Ovary (tissue), 9 donors: ENCODE measurements around the gene TTC33. TPM values are rescaled to one million over a fixed set of nuclear protein-coding genes. Genes with fewer than 3 reads are reported as not detected.

ENCODE experiments used
- DNase-seq, 5 donors: peaks; one replicate each; pipeline ENCODE4 v3.0.0-alpha.2; 2019 to 2020
- H3K27ac ChIP-seq, 2 donors: fragments of 200-600 bp; one replicate each; pipeline versions ENCODE4 v1.5.1 to v1.8.0; 2019 to 2022
- H3K27me3 ChIP-seq: fragments of 200-600 bp; one replicate; pipeline ENCODE4 v1.8.0; 2022
- H3K36me3 ChIP-seq: fragments of 200-600 bp; sonication (generic); one replicate; pipeline ENCODE4 v1.5.1; 2019
- H3K4me1 ChIP-seq: one replicate; pipeline ENCODE4 v1.8.1; 2013; ENCODE audit warnings: mild to moderate bottlenecking, moderate library complexity; ENCODE audit not compliant: insufficient read depth
- H3K4me3 ChIP-seq: fragments of 200-600 bp; sonication (generic); one replicate; pipeline ENCODE4 v1.5.1; 2017
- H3K9me3 ChIP-seq, 2 donors: fragments of 200-600 bp in 1 of 2; sonication (generic) in 1 of 2; one replicate each; pipeline versions ENCODE4 v1.5.1 to v1.8.1; 2013 to 2019; ENCODE audit warnings: mild to moderate bottlenecking in 1 of 2, moderate library complexity in 1 of 2
- CTCF ChIP-seq, 3 donors: fragments of 450-650 bp in 2 of 3; fragments of 200-600 bp in 1 of 3; IDR thresholded peaks; one replicate each; pipeline versions ENCODE4 v1.5.1 to v1.8.0; 2016 to 2022; ENCODE audit warnings: antibody characterized with exemption in 3 of 3, mild to moderate bottlenecking in 1 of 3
- EP300 ChIP-seq: sonication (generic); formaldehyde crosslinking; IDR thresholded peaks from one replicate; pipeline ENCODE4 v1.6.1; 2017; ENCODE audit warnings: antibody characterized with exemption
- POLR2A ChIP-seq: fragments of 450-650 bp; IDR thresholded peaks from one replicate; pipeline ENCODE4 v1.6.1; 2017; ENCODE audit warnings: antibody characterized with exemption, mild to moderate bottlenecking, moderate library complexity
- WGBS, 3 donors: extraction: QIAGEN DNeasy Blood & Tissue Kit in 1 of 3; methylation state at CpG; one replicate each; pipeline versions ENCODE4 v1.1.5 to v1.1.7; 2013 to 2017; 5-methylcytosine and 5-hydroxymethylcytosine counted together
- intact Hi-C, 4 donors: fragments of 100-400 bp; cut with DNase I; formaldehyde crosslinking; loops; one replicate each; pipeline versions ENCODE4 v1.11.0 to v1.15.1; 2022 to 2023
- polyA plus RNA-seq, 2 donors: library from polyadenylated mRNA; stranded (reverse); fragments of 200-250 nt in 1 of 2; fragments of 350-450 nt in 1 of 2; fragmentation: Illumina TruSeq in 1 of 2; extraction: RNeasy Lipid Tissue Mini Kit (QIAGEN cat#74804) in 1 of 2; gene quantifications; one replicate each; pipeline ENCODE4 v1.2.3, GENCODE V29; 2013 to 2014
- total RNA-seq, 7 donors: library from RNA; depleted of rRNA in 2 of 7; stranded (reverse); fragments of >200 nt in 2 of 7; fragmentation: NEBNext Ultra II Directional in 3 of 7; extraction: Animal tissue kit (Norgen Biotek cat#: 25700) in 3 of 7; gene quantifications; one replicate each; pipeline versions ENCODE4 v1.1.0 to v1.2.4, GENCODE V29; 2016 to 2023
- donor health status: DM: no; HTN: no; CAD: no; lungs with moderate emphysema.
- donor health status: DM: no; HTN: no; CAD: no.
- donor health status: Bipolar disorder and iron deficiency.
- donor health status: DM: yes; HTN: yes; CAD: no.
- donor health status: DM: no; HTN: no; CAD: no.
- donor health status: DM: yes; HTN: yes; CAD: no.

Gene TTC33
- total and polyA plus RNA-seq, 9 donors = 10.6 to 26.0 (median 18.8) TPM

GRCh38 chr5:40757400-40757799 lies 1.6 kb upstream of the TTC33 start:
- WGBS, 3 donors = 94 to 97% (median 96%) methylated on average over 2 of the region's 2 CpGs
- no peak overlapping the region for H3K4me3 ChIP-seq
- no peaks in the 10 kb centered on the region for H3K36me3 ChIP-seq
- H3K4me1 ChIP-seq = peaks cover 4% of the 10 kb centered on the region
- no peak for DNase-seq
- H3K9me3 ChIP-seq = no peaks in the 10 kb centered on the region
- H3K27ac ChIP-seq = no peak overlapping the region
- intact Hi-C loops = loop anchor here in 2 of 4 donors (10.0 kb wide), 2 partner anchors 77 to 117 kb away; partner anchors contain the start of gene RPL37 (in 1 of the 2)
- no peak for TF ChIP-seq CTCF (IDR thresholded peaks at IDR 0.05)
- no peak for TF ChIP-seq POLR2A
- no peak for TF ChIP-seq EP300
- no peaks in the 10 kb centered on the region for H3K27me3 ChIP-seq

DNA sequence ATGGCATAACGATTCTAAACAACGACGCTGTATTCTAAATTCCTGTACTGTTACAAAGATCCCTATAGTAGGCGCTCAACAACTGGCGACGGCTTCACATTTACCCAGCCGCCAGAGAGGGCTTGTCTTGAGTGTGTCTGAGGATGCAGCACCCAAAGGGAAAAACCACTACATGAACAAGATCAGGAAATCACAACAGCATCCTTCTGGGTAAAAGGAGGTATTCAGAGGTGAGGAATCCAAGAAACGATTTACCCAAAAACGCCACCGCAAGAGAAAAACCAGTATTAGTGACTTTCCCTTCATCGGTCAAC lies 711 bp downstream of the TTC33 start:
- TF ChIP-seq EP300 (no peak), POLR2A (no peak), CTCF (IDR thresholded peaks at IDR 0.05) (peak in 2 of 3 donors; percentile 52 to 54)
- peaks cover 6% of the 10 kb centered on the region for H3K4me1 ChIP-seq
- no peaks in the 10 kb centered on the region for H3K27me3 ChIP-seq
- DNase-seq = peak; percentile 57 to 75 (median 65)
- WGBS, 3 donors = 0 to 1% (median 0%) methylated on average over 11 of the region's 11 CpGs
- H3K36me3 ChIP-seq = no peaks in the 10 kb centered on the region
- peak overlapping the region; percentile 71 for H3K4me3 ChIP-seq
- no peaks in the 10 kb centered on the region for H3K9me3 ChIP-seq
- peak overlapping the region; percentile 90 to 94 for H3K27ac ChIP-seq
- intact Hi-C loops = loop anchor here in 2 of 4 donors (10.0 kb wide), 2 partner anchors 80 to 120 kb away; partner anchors contain the start of gene RPL37 (in 1 of the 2)

DNA sequence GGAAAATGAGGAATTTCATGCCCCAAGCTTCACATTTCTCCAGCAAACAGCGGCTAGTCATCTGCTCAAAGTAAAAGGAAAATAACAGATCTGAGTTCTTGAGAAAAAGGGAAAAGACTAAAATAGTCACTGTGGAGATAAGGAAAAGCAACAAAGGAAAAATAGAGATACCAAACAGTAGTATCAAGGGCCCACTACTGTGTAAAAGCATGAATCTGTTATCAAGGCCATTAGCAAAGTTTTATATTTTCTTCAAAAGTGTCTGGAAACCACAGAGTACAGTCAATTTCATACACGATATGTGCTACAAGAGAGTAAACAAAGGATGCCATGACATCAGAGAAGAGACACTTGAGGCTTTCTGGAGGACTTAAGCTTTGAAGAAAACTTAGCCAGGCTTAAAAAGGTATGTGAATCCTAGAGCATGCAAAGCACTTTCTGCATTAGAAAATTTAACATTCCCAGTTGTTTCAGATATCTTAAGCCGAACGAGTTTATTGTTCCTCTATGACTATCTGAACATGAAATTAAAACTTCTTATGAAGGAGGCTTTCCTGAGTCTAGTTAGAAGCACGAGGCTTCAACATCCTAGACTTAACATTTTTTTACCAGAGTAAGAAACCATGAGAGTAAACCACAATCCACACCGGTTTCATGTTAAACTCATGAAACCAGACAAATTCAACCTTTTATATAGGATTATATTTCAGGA lies 1.2 kb downstream of the TTC33 start:
- 1 to 5% (median 2%) methylated on average over 6 of the region's 6 CpGs for WGBS, 3 donors
- Histone ChIP-seq H3K36me3 (no peaks in the 10 kb centered on the region), H3K27me3 (no peaks in the 10 kb centered on the region), H3K4me3 (peak overlapping the region; percentile 71), H3K9me3 (no peaks in the 10 kb centered on the region), H3K27ac (peak overlapping the region; percentile 90 to 94), H3K4me1 (peaks cover 6% of the 10 kb centered on the region)
- no peak for DNase-seq
- intact Hi-C loops = loop anchor here in 3 of 4 donors (5.0 to 10.0 kb wide), 3 partner anchors 80 to 128 kb away; partner anchors contain the start of gene RPL37 (in 1 of the 3)
- TF ChIP-seq POLR2A (no peak), EP300 (no peak), CTCF (IDR thresholded peaks at IDR 0.05) (no peak)

- Histone ChIP-seq H3K4me3 (no peak overlapping the region), H3K36me3 (no peaks in the 10 kb centered on the region), H3K27ac (no peak overlapping the region), H3K4me1 (peaks cover 4% of the 10 kb centered on the region), H3K9me3 (no peaks in the 10 kb centered on the region), H3K27me3 (no peaks in the 10 kb centered on the region)
- 38 to 44% (median 41%) methylated on average over 4 of the region's 4 CpGs for WGBS, 3 donors
- no peak for TF ChIP-seq CTCF (IDR thresholded peaks at IDR 0.05)
- TF ChIP-seq POLR2A = no peak
- no peak for TF ChIP-seq EP300
- no peak for DNase-seq
- intact Hi-C loops = no loop called here
Measured at GRCh38 chr5:40746703-40747102, 9.1 kb downstream of the TTC33 start.
